LNCAP (cell line): ENCODE data around the gene MCRIP1.

ENCODE experiments used
- TF ChIP-seq, protein P1 (sequence below): fragments of 450-650 bp; IDR thresholded peaks from 2 replicates; pipeline ENCODE4 v1.5.1; 2017; ENCODE audit warnings: mild to moderate bottlenecking

MCRIP1 gene

DNA sequence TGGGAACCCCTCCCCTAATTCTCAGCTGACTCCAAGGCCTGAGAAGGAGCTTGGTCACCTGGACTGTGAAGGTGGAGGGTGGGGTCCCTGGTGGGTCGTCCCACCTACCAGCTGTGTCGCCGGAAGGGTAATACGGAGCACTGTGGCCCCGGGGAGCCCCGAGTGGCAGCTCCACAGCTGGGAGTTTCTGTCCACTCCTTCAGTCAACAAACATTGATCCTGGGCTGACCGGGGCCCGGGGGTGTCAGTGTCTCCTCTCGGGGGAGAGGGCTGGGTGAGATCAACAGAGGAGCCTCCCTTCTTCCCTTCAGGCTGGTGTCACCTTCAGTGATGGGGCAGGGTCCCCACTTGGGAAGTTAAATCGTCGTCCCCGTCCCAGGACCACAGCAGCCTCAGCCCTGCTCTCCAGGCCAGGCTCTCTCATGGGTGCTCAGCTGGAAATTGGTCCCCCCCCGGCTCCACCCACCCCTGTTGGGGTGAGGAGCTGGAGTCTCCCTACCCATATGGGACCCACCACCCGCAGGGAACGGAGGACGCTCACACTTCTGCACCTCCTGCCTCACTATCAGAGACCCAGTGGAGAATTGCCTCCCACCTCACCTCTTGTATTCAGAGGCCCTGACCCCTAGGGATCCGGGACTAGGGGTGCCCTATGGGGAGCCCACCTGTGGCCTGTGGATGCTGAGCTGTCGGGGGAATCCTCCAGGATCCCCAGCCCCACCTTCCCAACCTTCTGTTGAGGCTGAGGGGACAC lies 27.2 kb downstream of the MCRIP1 start:
- TF ChIP-seq, protein P1, sequence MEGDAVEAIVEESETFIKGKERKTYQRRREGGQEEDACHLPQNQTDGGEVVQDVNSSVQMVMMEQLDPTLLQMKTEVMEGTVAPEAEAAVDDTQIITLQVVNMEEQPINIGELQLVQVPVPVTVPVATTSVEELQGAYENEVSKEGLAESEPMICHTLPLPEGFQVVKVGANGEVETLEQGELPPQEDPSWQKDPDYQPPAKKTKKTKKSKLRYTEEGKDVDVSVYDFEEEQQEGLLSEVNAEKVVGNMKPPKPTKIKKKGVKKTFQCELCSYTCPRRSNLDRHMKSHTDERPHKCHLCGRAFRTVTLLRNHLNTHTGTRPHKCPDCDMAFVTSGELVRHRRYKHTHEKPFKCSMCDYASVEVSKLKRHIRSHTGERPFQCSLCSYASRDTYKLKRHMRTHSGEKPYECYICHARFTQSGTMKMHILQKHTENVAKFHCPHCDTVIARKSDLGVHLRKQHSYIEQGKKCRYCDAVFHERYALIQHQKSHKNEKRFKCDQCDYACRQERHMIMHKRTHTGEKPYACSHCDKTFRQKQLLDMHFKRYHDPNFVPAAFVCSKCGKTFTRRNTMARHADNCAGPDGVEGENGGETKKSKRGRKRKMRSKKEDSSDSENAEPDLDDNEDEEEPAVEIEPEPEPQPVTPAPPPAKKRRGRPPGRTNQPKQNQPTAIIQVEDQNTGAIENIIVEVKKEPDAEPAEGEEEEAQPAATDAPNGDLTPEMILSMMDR, result no peak

DNA sequence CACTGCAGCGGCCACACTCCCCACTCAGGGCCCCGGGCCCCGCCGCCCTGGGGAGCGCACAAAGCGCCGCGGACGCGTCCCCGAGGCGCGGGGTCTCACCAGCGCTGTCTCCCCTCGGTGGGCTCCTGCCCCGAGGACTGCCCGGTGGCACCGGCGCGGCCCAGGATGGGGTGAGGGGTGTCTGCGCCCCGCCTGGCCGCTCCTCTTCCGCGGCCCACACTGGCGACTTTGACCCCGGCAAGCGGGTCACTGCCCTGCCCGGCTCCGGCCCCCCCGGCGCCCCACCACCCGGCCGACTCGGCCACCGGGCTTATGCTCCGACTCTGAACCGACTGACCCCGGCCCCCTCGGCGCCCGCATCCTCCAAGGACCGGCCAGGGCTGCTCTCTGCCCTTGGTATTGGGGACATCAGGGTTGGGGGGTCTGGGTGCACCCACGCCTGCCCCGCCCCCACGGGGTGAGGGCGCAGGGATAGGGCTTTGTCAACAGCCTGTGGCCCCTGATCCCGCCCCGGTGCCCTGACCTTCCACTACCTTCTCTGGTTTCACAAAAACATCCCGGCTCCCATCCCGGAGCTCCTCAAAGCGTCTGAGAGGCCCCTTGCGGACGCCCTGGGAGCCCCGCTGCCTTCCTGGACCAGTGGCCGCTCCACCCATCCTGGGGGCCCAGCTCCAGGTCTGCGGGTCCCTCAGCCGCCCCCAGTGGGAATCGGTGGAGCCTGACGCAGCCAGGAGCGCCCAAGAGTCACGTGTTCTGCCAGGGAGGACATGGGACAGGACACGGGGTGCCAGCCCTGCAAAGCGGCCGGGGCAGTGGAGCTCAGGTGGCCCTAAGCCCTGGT lies 28.3 kb downstream of the MCRIP1 start:
- TF ChIP-seq, protein P1, result no peak

DNA sequence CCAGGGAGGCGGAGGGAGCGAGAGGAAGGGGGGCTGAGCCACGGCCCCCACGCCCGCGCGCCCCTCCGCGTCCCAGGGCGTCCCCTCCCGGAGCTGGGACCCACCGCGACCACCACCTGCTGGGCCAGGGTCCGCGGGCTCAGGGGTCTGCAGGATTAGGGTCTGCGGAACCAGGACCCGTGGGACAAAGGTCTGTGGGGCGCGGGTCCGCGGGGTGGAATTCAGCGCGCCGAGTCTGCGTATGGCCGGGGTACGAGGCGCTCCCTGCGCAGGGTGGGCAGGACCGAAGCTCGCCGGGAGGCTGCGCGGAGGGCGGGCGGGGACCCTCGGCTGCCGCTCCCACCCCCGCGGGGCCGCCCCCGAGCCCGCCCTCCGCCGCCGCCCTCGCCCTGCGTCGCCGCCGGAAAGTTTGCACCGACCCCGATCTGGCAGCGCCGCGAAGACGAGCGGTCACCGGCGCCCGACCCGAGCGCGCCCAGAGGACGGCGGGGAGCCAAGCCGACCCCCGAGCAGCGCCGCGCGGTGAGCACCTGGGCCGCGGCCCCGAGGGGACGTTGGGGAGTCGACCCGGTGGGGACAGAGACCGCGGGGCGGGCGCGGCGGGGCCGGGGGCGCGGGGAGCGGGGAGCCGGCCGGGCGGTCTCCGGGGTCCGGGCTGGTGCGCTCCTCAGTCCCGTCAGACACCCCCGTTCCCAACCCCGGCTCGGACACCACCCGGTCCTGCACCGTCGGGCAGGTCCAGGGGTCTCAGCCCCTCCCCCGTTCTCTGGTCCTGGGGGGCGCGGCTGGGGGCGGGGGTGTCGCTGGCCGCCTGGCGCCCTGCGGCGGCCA lies 29.1 kb downstream of the MCRIP1 start, which contains the start of gene GCGR:
Gene GCGR, plus strand, starts transcription at position 423 of the 831 bp plus-strand sequence. CDS start 4,869 bp downstream, outside the sequence.
- TF ChIP-seq, protein P1, result no peak

DNA sequence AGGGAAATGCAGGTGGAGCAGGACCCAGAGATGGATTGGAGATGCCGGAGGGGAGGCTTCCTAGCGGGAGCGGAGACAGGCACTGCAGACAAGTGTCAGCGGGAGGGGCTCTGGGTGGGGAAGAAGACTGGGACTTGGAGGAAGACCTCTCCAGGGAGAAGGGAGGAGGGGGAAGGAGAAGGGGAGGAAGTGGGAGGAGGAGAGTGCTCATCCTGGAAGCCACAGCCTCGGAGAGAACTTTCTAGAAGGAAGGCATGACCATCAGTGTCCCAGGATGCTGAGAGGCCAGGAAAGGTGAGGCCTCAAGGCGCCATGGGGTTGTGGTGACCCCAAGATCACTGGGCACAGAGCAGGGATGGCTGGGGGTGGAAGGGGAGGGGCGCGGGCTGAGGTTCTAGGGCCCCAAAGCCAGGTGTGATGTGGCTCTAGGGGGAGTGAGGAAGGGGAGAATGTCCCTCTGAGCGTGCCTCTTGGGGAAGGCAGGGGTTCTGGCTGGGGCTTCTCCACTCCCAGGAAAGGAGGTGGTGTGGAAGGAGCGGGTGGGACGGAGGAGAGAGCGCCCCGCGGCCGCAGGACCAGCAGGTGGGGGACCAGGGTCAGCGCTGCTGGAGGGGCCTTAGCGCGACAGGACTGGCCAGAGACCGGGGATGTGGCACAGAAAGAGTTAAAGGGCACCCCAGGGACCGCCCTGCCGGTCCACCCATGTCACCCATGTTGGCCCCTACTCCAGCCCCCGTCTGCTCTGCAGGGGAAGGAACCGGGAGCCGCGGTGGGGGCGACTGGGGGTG lies 30.0 kb downstream of the MCRIP1 start:
- TF ChIP-seq, protein P1, result no peak

DNA sequence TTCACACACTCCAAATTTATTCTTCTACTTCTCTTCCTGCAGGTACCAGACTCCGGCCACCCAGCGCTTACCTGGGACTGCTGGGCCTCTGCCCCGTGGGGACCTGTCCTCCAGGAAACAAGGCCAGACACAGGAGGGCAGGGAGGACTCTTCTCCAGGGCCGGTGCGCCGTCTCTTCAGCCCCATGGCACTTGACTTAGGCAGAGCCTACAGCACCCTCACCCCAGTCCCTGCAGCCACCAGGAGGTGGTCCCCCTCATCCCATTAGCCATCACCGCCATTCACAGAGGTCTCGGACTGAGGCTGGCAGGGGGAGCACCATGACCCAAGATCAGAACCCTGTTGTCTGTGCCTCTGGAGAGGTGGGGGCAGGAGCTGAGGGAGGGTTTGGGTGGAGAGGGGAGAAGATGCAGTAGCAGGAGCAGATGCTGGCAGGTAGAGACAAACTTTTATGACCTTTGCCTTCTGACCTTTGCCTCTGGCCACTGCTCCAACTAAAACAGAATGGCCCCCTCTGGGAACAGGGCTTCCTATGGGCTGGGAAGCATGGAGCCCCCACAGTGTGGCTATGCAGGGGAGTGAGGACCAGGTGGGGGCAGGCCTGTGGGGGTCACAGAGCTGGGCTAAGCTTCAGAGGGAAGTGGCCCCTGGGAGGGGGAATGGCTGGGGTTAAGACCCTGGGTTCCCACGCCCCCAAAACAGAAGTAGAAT lies 30.9 kb downstream of the MCRIP1 start:
- TF ChIP-seq, protein P1, result no peak

DNA sequence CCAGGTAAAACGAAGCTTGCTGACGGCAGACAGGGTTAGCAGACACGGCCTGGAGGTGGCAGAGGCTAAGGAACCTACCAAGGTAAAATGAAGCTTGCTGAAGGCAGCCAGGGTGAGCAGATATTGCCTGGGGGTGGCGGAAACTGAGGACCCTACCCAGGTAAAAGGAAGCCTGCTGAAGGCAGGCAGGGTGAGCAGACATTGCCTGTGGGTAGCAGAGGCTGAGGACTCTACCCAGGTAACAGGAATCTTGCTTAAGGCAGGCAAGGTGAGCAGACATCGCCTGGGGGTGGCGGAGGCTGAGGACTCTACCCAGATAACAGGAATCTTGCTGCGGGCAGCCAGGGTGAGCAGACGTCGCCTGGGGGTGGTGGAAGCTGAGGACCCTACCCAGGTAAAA lies 31.8 kb downstream of the MCRIP1 start:
- TF ChIP-seq, protein P1, result no peak
